WERI-Rb-1 (cell line): ENCODE data around the gene PSD2.

Experiments used
- DNase-seq: peaks from one replicate; pipeline ENCODE4 v3.0.0-alpha.2; 2020
- H3K27ac ChIP-seq: fragments of 250-450 bp; sonication (Bioruptor Pico); 2 replicates; pipeline ENCODE4 v1.5.1; 2020; ENCODE audit warnings: mild to moderate bottlenecking, moderate library complexity
- H3K27me3 ChIP-seq: fragments of 250-450 bp; sonication (Bioruptor Pico); 2 replicates; pipeline ENCODE4 v1.5.1; 2021; ENCODE audit warnings: mild to moderate bottlenecking, low read depth, moderate library complexity; ENCODE audit not compliant: insufficient read depth, severe bottlenecking
- H3K36me3 ChIP-seq: fragments of 250-450 bp; sonication (Bioruptor Pico); 2 replicates; pipeline ENCODE4 v1.5.1; 2020; ENCODE audit warnings: mild to moderate bottlenecking, moderate library complexity
- H3K4me3 ChIP-seq: 2 replicates; pipeline ENCODE4 v1.5.1; 2011; ENCODE audit warnings: low read depth, mild to moderate bottlenecking, control low read depth, low read length
- H3K9me3 ChIP-seq: fragments of 250-450 bp; sonication (Bioruptor Pico); 2 replicates; pipeline ENCODE4 v1.5.1; 2021; ENCODE audit warnings: mild to moderate bottlenecking, moderate library complexity; ENCODE audit not compliant: severe bottlenecking
- TF ChIP-seq, protein P1 (sequence below): IDR thresholded peaks from 2 replicates; pipeline ENCODE4 v1.5.1; 2011; ENCODE audit warnings: low read depth, mild to moderate bottlenecking, control low read depth, inconsistent platforms, low read length

The PSD2 gene

DNA sequence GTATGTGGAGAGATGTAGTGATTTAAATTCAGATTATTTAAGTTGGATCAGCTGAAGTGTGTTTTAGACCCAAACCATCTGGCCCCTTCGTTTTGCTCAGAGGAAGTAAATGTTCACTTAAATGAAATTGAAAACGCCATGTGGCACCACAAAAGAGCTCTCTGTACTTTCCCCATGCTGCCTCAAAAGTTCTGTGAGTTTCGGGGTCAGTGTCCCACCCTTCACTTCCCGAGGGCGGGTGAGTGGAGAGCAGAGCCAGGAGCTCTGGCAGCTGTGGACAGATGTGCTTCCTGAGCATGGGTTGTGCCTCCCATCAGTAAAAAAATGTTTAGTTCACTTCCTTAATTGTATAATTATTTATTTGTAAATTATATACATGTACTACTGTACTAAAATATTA, 48.4 kb downstream of the PSD2 start:
- no peak overlapping the region for H3K27ac ChIP-seq
- no peaks in the 10 kb centered on the region for H3K9me3 ChIP-seq
- no peak for DNase-seq
- TF ChIP-seq, protein P1, sequence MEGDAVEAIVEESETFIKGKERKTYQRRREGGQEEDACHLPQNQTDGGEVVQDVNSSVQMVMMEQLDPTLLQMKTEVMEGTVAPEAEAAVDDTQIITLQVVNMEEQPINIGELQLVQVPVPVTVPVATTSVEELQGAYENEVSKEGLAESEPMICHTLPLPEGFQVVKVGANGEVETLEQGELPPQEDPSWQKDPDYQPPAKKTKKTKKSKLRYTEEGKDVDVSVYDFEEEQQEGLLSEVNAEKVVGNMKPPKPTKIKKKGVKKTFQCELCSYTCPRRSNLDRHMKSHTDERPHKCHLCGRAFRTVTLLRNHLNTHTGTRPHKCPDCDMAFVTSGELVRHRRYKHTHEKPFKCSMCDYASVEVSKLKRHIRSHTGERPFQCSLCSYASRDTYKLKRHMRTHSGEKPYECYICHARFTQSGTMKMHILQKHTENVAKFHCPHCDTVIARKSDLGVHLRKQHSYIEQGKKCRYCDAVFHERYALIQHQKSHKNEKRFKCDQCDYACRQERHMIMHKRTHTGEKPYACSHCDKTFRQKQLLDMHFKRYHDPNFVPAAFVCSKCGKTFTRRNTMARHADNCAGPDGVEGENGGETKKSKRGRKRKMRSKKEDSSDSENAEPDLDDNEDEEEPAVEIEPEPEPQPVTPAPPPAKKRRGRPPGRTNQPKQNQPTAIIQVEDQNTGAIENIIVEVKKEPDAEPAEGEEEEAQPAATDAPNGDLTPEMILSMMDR, result no peak
- H3K36me3 ChIP-seq, result no peaks in the 10 kb centered on the region
- no peaks in the 10 kb centered on the region for H3K27me3 ChIP-seq
- H3K4me3 ChIP-seq, result no peak overlapping the region

DNA sequence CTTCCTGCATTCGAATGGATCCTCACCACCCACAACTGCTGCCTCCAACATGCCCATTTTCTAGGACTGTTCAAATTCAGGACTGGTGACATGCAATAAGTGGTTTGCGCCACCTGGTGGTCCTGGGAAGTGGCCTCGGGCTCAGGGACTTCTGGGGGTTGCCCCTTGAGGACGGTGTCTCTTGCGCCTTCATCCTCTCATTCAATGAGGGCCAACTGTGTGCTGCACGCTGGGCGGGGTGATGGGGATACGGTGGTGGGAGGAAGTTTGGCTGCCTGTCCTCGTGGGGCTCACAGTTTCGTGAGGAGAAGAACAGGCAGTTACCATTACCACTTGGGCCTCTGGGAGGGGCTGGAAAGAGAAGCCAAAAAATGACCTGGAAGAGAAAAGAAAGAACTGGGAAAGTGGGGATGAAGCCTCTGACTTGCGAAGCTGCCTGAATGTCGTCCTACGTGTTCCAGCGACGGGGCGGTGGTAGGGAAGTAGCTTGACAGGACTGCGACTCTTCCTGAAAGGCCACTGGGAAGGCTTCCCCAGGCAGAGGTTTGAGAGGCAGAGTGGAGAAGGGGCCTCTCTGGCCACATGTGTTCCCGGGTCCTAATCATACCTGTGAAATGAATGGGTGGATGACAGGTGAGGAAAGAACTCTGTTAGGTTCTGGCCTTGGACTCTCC, 49.0 kb downstream of the PSD2 start:
- TF ChIP-seq, protein P1, result peak; percentile 89
- Histone ChIP-seq H3K4me3 (no peak overlapping the region), H3K9me3 (no peaks in the 10 kb centered on the region), H3K36me3 (no peaks in the 10 kb centered on the region), H3K27me3 (no peaks in the 10 kb centered on the region), H3K27ac (no peak overlapping the region)
- DNase-seq, result peak; percentile 95

DNA sequence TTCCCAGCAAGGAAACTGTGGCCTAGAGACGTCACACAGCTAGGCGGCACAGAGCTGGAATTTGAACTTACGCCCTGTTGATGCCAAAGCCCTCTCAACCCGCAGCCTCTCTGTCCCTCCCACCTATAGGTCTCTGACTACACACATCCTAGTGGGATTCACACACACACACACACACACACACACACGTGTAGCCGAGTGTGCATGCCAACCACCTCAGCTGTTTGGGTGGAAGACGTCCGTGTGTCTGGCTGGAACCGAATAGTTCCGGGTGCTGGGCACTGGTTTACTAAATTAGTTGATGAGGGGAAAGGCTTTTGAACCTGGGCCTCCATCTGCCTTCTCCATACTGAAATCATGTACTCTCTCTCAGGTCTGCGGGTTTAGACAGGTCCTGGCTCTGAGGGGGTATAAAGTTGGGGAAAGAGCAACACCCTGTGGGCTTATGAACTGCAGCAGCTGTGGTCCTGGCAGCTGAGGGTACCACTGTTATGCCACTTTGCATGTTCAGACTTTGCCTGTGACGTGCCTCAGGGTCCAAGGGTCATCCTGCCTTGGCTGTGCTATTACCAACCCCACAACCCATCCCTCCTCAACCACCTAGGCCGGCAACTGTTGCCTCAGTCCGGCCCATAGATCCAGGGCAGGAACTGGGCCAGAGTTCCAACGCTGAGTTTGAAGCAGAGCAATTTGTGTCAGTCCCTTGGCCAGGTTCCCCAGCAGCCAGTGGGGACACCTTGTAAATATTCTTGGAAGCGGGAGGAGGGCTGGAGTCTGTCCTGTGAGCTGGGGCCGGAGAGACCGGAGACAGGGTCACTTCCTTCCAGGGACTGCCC, 50.5 kb downstream of the PSD2 start:
- H3K4me3 ChIP-seq, result no peak overlapping the region

DNA sequence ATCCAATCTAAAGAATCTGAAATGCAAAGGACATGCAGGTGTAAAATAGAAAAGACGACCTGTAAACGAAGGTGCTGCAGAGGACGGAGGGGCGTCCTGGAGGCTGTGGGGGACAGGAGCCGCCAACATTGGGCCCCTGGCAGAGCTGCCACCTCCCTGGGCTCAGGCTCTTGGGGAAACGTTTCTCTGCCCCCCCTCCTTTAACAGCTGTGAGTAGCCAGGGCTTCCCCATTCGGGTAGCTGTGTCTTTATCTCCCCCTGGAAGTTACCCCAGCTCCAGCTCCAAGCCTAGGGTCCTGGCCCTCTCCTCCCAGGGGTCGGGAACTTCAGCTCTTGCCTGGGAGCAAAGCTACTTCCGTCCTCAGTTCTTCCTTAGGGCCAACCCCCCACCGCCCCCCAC, 51.5 kb downstream of the PSD2 start:
- no peaks in the 10 kb centered on the region for H3K27me3 ChIP-seq
- no peak overlapping the region for H3K4me3 ChIP-seq
- TF ChIP-seq, protein P1, result no peak

More for the DNA sequence above, 50.5 kb downstream of the PSD2 start:
- no peak overlapping the region for H3K27ac ChIP-seq
- no peaks in the 10 kb centered on the region for H3K36me3 ChIP-seq
- H3K9me3 ChIP-seq, result no peaks in the 10 kb centered on the region
- TF ChIP-seq, protein P1, result no peak
- no peaks in the 10 kb centered on the region for H3K27me3 ChIP-seq
- no peak for DNase-seq

DNA sequence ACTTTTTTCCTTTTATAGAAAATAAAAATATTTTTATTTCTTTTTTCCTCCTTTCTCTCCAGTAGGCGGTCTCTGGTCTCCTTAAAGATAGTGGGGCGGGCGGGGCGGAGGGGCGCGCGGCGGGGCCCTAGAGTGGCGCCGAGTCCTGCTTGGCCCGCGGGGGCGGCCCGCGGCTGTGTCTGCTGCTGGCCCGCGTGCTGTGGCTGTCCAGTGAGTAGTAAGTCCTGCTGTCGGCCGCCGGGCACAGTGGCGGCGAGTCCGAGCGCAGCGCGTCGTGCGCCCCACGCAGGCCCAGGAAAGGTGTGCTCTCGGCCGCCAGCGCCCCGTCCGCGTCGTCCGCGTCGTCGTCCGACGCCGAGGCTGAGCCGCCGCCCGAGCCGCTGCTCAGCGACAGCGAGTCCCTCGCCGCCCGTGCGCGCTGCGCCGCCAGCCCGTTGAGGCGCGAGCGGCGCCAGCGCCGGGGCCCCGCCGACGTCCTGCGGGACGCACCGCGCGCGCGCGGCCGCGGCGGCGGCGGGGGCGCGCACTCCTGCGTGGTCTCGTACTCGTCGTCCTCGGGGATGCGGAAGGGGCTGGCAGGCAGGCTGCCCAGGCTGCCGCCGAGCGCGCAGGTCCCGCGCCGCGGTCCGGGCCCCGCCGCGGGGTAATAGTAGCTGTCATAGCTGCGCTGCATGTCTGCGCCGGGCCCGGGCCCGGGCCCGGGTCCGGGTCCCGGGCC, 52.3 kb downstream of the PSD2 start:
- TF ChIP-seq, protein P1, result no peak
- no peaks in the 10 kb centered on the region for H3K36me3 ChIP-seq
- H3K27ac ChIP-seq, result peak overlapping the region; percentile 87
- no peaks in the 10 kb centered on the region for H3K9me3 ChIP-seq
- peak; percentile 82 for DNase-seq
- peak overlapping the region; percentile 46 for H3K4me3 ChIP-seq
- no peaks in the 10 kb centered on the region for H3K27me3 ChIP-seq

More for the DNA sequence above, 51.5 kb downstream of the PSD2 start:
- H3K9me3 ChIP-seq, result no peaks in the 10 kb centered on the region
- no peak overlapping the region for H3K27ac ChIP-seq
- DNase-seq, result no peak
- H3K36me3 ChIP-seq, result no peaks in the 10 kb centered on the region
